ENCODE results near the gene PILRB.
"Not testable (repeated sequence)": the region's sequence is repeated elsewhere in the genome, so short reads cannot be mapped to it uniquely, and the experiment has no call there.

PILRB gene

DNA sequence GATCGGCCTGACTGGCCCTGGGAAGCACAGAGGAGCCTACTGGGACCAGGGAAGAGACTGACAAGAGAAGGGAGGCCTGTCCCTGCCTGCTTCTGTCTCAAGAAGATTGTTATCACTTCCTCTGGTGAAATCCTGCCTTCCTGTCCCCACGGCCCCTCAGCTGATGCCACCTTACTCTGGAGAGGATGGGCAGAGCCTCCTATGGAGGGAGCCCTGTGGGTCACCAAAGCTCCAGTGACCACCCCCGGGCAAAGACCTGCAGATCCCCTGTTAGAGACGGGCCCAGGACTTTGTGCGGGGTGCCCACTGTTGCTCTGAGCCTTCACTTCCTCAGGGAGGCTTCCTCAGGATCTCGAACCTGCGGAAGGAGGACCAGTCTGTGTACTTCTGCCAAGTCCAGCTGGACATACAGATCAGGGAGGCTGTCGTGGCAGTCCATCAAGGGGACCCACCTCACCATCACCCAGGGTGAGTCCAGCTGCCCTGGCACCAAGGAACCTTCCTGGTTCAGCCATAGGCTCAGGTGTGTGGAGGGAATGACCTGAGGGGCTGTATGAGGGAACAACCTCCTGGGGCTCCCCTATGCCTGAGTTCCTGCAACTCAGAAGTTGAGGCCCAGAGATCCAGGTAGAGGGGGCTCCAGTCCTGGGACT, 1.4 kb upstream of the PILRB start:
- no peak for DNase-seq

DNA sequence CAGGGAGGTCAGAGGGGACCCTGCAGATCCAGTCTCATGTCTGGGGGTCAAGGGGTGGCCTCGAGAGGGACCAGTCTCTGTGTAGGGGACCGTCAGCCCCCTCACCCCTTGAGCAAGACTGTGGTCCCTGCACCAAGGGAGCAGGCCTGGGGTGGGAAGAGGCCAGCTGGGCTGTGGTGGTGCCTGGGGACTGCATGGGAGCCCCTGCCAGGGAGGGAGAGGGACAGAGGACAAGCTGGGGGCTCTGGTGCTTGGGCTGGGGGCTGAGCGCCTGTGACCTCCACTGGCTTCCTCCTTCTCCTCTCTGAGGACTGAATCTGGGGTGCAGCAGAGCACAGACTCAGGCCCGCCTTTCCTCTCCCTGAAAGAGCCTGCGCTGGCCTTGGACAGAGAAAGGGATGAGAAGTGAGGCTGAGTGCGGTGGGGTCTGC, 771 bp upstream of the PILRB start:
- no peak for DNase-seq

DNA sequence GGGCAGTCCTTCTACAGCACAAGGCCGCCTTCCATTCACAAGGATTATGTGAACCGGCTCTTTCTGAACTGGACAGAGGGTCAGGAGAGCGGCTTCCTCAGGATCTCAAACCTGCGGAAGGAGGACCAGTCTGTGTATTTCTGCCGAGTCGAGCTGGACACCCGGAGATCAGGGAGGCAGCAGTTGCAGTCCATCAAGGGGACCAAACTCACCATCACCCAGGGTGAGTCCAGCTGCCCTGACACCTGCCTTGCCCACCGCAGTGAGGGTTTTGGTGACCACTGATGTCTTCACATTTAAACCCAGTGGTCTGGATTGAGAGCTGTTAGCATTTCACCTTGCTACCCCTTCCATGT, 918 bp downstream of the PILRB start:
- no peak for DNase-seq

DNA sequence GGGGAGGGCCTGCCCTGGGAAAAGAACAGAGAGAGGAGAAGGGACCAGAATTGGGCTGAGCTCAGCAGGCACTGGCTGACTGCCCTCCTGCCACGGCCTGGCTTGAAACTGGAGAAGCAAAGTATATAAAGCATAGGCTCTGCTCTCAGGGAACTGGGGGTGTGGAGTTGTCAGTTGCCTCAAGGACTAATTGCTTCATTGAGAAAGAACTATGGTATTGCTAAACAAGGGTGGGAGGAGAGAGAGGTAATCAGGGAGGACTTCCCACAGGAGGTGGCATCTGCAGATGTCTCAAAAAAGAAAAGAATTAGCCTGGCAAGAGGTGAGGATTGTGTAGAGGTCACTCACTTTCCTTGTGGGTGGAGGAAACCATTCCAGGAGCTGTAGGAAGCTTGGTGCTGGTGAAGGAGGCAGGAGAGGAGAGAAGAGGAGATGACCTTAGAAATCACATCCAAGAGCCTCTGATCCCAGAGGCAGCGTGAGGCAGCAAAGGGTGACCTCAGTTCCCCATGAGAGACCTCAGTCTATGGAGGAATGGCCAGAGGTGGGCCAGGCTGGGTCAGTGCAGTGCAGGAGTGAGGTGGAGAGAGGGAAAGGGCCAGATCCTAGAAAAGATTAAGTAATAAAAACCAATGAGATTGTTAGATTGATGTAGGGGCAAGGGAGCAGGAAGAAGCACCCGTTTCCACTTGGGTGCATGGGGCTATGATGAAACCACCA, 2.4 kb downstream of the PILRB start:
- no peak for DNase-seq

DNA sequence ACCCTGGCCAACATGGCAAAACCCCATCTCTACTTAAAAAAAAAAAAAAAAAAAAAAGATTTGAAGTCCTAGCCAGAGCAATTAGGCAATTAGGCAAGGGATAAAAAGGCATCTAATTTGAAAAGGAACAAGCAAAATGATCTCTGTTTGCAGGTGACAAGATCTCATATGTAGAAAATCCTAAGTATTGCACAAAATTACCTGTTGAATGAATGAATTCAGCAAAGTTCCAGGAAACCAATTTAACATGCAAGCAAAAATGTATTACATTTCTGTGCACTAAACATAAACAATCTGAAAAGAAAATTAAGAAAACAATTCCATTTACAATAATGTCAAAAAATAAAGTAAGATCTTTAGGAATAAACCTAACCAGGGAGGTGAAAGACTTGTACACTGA, 5.2 kb downstream of the PILRB start:
- DNase-seq = no peak

DNA sequence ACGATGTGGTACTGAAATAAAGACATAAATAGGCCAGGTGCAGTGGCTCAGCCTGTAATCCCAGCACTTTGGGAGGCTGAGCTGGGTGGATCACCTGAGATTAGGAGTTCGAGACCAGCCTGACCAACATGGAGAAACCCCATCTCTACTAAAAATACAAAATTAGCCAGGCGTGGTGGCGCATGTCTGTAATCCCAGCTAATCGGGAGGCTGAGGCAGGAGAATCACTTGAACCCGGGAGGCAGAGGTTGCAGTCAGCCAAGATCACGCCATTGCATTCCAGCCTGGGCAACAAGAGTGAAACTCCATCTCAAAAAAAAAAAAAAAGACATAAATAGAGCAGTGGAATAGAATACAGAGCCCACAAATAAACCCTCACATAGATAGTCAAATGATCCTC, 5.9 kb downstream of the PILRB start:
- not testable (repeated sequence) for DNase-seq

DNA sequence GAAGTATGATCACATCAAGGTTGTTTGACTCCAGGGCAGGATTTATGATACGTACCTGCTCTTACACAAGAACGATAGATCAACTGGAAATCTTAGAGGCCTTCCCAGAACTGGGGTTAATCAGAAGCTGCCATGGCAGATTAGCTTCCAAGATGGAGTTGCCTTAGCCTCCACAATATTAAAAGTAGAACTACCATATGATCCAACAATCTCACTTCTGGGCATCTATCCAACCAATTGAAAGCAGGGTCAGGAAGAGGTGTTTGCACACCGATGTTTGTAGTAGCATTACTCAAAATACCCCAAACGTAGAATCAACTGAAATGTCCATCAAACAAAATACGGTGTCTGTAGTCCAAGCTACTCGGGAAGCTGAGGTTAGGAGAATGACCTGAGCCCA, 6.6 kb downstream of the PILRB start:
- DNase-seq = no peak

DNA sequence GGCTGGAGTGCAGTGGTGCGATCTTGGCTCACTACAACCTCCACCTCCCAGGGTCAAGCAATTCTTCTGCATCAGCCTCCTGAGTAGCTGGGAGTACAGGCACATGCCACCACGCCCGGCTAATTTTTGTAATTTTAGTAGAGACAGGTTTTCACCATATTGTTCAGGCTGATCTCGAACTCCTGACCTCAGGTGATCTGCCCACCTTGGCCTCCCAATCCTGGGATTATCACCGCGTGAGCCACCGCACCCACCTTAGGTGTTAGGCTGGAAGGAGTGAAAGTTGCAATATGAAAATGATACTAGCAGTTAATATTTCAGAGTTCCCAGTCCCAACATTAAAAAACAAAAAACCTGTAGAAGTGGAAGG, 8.1 kb downstream of the PILRB start:
- DNase-seq = not testable (repeated sequence)

DNA sequence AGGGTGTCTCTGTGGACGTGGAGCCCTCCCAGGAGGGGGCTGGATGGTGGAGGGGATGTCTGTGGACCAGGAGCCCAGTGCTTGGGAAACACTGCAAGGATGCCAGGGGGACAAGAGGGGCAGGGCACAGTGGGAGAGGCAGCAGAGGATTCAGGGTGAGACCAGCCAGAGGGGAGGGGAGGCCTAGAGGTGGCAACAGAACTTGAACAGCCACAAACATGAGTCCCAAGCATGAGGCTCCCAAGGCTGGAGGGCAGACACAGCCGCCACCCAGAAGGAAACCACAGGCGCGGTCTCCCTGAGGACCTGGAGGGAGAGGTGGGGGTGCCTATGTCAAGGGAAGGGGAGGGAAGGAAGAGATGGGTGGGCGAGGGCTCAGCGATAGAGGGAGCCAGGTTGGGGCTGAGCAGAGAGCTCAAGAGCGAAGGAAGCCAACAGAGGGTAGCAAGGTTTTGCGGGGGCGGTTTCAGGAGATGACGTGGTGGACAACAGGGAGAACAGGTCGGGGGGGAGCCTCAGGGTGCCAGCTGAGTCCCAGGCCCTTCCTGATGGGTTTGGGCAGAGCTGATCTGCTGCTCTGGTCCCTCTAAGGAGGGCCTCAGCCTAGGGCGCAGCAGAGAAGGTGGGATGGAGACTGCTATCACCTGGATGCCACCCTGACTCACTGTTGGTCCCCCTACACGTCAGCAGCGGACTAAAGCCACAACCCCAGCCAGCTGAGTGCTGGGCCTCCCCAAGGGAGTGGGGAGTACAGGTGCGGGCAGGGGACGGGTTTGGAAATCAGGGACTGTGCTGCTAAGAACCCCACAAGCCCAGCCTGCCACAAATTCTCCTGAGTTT, 8.7 kb downstream of the PILRB start:
- DNase-seq = peak in 1 of 14 donors; percentile 44

DNA sequence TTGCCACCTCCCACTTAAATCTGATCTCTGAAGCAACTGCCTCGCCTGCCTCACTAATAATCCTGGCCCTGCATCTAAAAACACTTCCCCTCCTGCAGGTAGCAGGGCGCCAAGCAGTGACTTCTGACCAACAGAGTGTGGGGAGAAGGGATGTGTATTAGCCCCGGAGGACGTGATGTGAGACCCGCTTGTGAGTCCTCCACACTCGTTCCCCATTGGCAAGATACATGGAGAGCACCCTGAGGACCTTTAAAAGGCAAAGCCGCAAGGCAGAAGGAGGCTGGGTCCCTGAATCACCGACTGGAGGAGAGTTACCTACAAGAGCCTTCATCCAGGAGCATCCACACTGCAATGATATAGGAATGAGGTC, 9.3 kb downstream of the PILRB start:
- no peak for DNase-seq

DNA sequence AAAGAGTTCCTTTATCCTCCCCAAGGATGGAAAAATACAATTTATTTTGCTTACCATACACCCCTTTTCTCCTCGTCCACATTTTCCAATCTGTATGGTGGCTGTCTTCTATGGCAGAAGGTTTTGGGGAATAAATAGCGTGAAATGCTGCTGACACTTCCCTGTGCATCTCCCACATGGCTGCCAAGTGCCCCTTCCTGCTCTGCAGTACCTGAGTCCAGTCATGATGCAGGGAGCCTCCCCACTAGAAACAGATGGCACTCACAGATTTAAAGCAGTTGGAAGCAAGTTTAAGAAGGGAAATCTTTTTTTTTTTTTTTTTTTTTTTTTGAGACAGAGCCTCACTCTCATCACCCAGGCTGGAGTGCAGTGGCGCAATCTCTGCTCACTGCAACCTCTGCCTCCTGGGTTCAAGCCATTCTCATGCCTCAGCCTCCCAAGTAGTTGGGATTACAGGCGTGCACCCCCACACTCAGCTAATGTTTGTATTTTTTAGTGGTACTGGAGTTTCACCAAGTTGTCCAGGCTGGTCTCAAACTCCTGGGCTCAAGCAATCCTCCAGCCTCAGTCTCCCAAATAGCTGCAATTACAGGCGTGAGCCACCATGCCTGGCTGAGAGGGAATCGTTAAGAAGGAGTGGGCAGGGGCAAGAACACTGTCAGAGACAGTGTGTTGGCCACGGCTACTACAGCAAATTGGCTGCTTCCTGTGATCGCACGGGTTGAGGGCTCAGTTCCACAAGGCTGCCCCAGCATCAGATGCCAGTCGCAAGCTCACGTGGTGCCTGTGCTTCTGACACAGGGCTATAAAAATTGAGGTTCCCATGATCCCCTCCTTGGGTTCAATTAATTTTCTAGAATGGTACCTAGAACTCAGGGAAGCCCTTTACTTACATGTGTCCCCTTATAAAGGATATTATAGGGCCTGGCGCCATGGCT, 10.0 kb downstream of the PILRB start:
- DNase-seq = peak in 2 of 14 donors; percentile 18 to 91

DNA sequence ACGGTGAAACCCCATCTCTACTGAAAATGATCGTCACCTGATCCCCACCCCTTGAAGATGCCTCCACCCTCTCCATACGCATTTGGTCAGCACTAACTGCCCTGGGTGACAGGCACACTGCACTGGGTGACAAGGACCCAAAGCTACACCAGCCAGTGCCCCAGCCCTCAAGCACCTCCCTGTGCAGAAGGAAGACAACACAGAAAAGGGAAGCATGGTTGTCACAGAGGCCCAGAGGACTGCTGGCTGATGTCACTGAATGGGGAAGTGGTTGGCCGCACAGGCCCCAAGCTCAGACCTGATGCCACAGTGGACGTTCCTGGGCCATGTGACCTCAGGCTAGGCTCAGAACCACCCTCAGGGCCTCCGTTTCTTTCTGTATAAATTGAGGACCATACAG, 11.2 kb downstream of the PILRB start:
- peak in 9 of 14 donors; percentile 28 to 63 (median 44) for DNase-seq

DNA sequence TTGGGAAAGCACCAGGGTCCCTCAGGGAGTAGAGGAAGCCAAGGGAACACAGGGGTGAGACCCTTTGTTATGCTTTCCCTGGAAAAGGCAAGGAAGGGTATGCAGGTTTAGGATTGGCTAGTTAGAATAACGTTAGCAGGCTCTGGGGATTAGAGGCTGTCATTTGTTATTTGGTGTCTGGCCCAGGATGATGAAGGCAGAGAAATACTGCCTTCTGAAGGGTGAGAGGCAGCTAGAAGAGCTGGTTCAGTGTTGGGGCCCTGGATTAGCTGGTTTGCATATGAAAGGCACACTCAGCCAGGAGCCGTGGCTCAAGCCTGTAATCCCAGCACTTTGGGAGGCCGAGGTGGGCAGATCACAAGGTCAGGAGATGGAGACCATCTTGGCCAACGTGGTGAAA, 12.4 kb downstream of the PILRB start:
- no peak for DNase-seq

DNA sequence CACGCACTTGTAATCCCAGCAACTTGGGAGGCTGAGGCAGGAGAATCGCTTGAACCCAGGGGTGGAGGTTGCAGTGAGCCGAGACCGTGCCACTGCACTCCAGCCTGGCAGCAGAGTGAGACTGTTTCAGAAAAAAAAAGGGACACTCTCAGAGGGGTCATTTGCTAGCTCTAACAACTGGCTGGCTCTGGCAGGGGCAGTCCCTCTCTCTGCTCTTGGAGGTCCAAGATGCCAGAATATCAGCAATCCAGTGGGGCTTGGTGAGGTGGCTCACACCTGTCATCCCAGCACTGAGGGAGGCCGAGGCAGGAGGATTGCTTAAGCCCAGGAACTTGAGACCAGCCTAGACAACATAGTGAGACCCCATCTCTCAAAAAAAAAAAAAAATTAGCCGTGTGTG, 12.8 kb downstream of the PILRB start:
- DNase-seq = no peak

DNA sequence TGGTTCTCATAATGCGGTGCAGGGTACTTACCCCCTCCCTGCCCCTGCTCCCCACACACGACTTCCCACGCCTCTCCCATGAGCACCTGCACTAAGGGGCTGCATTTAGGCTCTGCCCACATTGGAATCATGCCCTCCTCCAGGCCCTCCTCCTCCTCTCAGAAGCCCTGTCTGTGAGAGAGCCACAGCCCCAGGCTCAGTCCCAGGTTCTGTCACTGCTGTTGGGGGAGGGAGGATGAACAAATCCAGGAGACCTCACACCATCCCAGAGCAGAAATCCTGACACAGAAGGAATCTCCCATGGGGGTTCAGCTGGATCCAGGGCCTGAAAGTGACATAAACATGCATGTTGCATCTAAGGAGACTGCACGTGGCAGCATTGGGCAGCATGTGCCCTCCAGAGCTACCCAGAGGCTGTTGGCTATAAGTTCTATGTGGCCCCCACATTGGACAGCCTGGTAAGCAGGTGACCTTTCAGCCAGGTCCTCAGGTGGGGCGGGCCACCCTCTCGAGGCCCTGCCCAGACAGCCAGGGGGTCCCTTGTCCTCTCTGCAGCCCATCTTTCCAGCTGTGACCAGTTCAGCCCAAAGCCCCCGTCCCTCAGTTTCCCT, 13.7 kb downstream of the PILRB start:
- no peak for DNase-seq

DNA sequence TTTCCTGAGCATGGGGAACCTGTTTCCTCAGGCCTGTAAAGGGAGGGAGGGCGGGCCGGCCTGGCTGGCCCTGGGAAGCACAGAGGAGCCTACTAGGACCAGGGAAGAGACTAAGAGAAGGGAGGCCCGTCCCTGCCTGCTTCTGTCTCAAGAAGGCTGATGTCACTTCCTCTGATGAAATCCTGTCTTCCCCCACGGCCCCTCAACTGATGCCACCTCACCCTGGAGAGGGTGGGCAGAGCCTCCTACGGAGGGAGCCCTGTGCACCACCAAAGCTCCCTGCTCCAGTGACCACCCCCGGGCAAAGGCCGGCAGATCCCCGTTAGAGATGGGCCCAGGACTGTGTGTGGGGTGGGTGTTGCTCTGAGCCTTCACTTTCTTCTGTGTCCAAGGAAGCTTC, 14.3 kb downstream of the PILRB start:
- DNase-seq = peak in 3 of 14 donors; percentile 10 to 37 (median 23)

DNA sequence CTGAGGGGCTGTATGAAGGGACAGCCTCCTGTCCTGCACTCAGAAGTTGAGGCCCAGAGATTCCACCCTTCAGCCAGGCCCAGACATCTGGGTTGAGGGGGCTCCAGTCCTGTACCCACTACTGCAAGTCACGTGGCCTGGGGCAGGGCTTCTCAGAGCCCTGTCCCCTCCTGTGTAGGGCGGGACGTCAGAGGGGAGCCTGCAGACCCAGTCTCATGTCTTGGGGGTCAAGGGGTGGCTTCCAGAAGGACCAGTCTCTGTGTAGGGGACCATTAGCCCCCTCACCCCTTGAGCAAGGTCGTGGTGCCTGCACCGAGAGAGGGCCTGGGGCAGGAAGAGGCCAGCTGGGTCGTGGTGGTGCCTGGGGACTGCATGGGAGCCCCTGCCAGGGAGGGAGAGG, 14.8 kb downstream of the PILRB start:
- no peak for DNase-seq

DNA sequence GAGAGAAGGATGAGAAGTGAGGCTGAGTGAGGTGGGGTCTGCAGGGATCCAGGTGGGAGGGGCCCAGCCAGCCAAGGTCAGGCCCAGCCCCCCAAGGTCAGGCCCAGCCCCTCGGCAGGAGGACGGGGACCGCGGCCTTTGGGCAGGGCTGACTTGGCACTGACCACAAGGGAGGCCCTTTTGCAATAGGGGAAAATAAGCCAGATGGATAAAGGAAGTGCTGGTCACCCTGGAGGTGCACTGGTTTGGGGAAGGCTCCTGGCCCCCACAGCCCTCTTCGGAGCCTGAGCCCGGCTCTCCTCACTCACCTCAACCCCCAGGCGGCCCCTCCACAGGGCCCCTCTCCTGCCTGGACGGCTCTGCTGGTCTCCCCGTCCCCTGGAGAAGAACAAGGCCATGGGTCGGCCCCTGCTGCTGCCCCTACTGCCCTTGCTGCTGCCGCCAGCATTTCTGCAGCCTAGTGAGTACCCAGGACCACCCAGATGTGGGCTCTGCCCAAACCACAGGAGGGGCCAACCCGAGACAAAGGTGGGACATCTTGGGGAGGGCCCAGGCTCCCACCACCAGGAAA, 15.4 kb downstream of the PILRB start, which contains the start of gene PILRA:
Gene PILRA (plus strand): TSS at position 227 of the 571 bp plus-strand sequence. CDS start 170 bp downstream, at position 397.
- peak in 3 of 14 donors; percentile 11 to 29 (median 19) for DNase-seq

DNA sequence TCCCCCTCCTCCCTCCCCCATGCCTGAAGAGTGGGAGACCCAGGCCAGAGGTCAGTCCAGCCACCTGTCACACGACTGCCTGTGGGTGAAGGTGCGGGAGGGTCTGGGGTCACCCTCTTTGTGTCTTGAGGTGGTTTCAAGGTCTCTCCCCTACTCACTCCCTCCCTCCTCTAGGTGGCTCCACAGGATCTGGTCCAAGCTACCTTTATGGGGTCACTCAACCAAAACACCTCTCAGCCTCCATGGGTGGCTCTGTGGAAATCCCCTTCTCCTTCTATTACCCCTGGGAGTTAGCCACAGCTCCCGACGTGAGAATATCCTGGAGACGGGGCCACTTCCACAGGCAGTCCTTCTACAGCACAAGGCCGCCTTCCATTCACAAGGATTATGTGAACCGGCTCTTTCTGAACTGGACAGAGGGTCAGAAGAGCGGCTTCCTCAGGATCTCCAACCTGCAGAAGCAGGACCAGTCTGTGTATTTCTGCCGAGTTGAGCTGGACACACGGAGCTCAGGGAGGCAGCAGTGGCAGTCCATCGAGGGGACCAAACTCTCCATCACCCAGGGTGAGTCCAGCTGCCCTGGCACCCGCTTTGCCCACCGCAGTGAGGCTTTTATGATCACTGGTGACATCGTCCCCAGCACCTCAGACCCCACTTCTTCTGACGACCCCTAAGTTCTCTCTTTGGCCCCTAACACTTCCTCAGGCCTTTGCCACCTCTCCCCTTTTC, 16.1 kb downstream of the PILRB start:
- not testable (repeated sequence) for DNase-seq

DNA sequence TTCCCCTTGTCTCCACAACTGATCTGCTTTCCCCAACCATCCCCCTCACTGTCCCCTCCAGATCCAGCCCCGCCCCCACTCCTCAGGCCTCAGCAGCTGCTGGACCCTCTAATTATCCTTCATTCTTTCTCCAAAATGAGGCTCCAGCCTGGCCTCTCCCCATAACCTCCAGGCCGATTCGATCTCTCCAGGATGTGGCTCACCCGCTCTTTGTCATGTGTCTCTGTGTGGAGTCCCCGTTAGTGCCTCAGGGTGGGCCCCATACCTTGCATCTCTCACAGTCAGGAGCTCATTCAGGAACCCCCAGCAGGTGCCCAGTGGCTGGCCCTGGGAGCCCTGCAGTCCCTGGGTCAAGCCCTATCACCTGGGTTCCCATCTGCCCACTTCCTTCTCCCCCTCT, 16.7 kb downstream of the PILRB start:
- DNase-seq = no peak

DNA sequence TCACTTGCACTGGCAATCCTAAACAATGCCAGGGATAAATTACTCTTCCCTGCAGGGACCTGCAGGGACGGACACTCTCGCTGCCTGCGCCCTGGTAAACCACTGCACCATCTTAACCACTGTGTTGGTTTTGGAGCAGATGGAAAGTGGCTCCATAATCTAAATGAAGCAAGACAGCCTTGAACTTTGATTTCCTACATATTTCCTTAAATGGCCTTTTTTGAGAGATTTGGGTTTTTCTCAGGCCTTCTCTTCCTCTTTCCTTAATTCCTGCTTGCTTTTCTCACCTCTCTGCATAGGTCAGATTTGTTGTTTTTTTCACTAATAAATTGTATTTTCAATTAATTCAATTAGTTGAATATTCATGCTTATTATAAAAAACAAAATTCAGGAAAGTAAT, 18.1 kb downstream of the PILRB start:
- DNase-seq = no peak

Measured in C1 segment of cervical spinal cord (tissue), 14 donors.